ENCODE data around the gene DCLK2. TPM values are rescaled to one million over a fixed set of nuclear protein-coding genes. Genes with fewer than 3 reads are reported as not detected.

The DCLK2 gene
- total and polyA plus RNA-seq, 2 of the 8 experiments (the other 6 are each of a cell fraction or from before 2014, with no cell fraction given) = 0.32 to 0.37 TPM

GRCh38 chr4:150123796-150124677 is 45.8 kb downstream of the DCLK2 start:
- no peak overlapping the region for H3K18ac ChIP-seq (ENCODE audit: extremely low read depth, low read length)
- H3K23me2 ChIP-seq (ENCODE audit: low read depth, low read length) = peaks cover 2% of the 10 kb centered on the region; the same call in 1 of the 2 replicates
- H3K9me3 ChIP-seq (ENCODE audit: insufficient read depth in 2 of 2, low read depth in 1 of 2, low read length in 1 of 2) = no peaks in the 10 kb centered on the region
- no peak overlapping the region for H3K14ac ChIP-seq (ENCODE audit: insufficient read length)
- ChIA-PET POLR2A (ENCODE audit: partially characterized antibody) (no interaction called here), CTCF (ENCODE audit: partially characterized antibody) (interaction anchor here (0.6 to 0.7 kb wide), 4 partner anchors 24 to 681 kb away, joined by 3 to 4 read pairs (median 3); no protein-coding TSS in a partner anchor)
- no peak overlapping the region for H3K4ac ChIP-seq (replicated peaks; ENCODE audit: insufficient read length, low read depth, low read length)
- no peaks in the 10 kb centered on the region for H3K36me3 ChIP-seq (ENCODE audit: control insufficient read depth in 2 of 4, insufficient read depth in 4 of 4, low read length in 3 of 4)
- no peak for DNase-seq (ENCODE audit: low read depth in 1 of 2, low spot score in 2 of 2)
- no peak overlapping the region for H3K4me2 ChIP-seq (ENCODE audit: insufficient read depth in 1 of 2, low read depth in 2 of 2, low read length in 2 of 2)
- 82% methylated on average over 10 of the region's 10 CpGs; no CpG with 5 or more reads in 1 of the 2 experiments for WGBS, 2 experiments (ENCODE audit: extremely low coverage in 1 of 2, insufficient coverage in 1 of 2, insufficient read length in 1 of 2, insufficient replicate concordance in 2 of 2, low coverage in 1 of 2, low lambda C conversion rate in 2 of 2, missing lambda C conversion rate in 1 of 2)
- no peak overlapping the region for H2AFZ ChIP-seq (ENCODE audit: low read length)
- H3K79me2 ChIP-seq (ENCODE audit: control insufficient read depth in 1 of 2, insufficient read depth in 2 of 2, low read length in 2 of 2) = no peaks in the 10 kb centered on the region
- H3K9ac ChIP-seq (replicated peaks in 1 of 4; ENCODE audit: extremely low read depth in 1 of 4, low read depth in 3 of 4, low read length in 3 of 4) = no peak overlapping the region
- H4K20me1 ChIP-seq (replicated peaks in 1 of 2; ENCODE audit: control insufficient read depth in 1 of 2, insufficient read depth in 2 of 2, low read length in 2 of 2) = no peaks in the 10 kb centered on the region
- no peaks in the 10 kb centered on the region for H3K4me1 ChIP-seq (replicated peaks in 1 of 4; ENCODE audit: control insufficient read depth in 3 of 4, insufficient read depth in 4 of 4, low read length in 3 of 4)
- no peaks in the 10 kb centered on the region for H3K79me1 ChIP-seq (ENCODE audit: low read depth, low read length)
- H4K5ac ChIP-seq (ENCODE audit: insufficient read length, low read depth, low read length) = no peak overlapping the region
- no peak overlapping the region for H3K23ac ChIP-seq (ENCODE audit: insufficient read length)
- H2BK15ac ChIP-seq (ENCODE audit: low read length) = no peak overlapping the region
- no peak overlapping the region for H3K56ac ChIP-seq (replicated peaks; ENCODE audit: insufficient read length, low read depth, low read length)
- H3K4me3 ChIP-seq (ENCODE audit: extremely low read depth in 1 of 4, insufficient read depth in 2 of 4, low read depth in 3 of 4, low read length in 4 of 4) = no peak overlapping the region
- no peak overlapping the region for H4K91ac ChIP-seq (replicated peaks; ENCODE audit: insufficient read length, low read length)
- H3K27me3 ChIP-seq (replicated peaks in 1 of 4; ENCODE audit: control insufficient read depth in 3 of 4, extremely low read depth in 1 of 4, insufficient read depth in 3 of 4, low read length in 3 of 4) = no peaks in the 10 kb centered on the region
- no peak overlapping the region for H4K8ac ChIP-seq (ENCODE audit: extremely low read depth, insufficient read depth, low read length)
- H2BK5ac ChIP-seq (ENCODE audit: low read depth, low read length) = no peak overlapping the region
- FAIRE-seq = no peak
- no peak overlapping the region for H3K27ac ChIP-seq (ENCODE audit: low read depth, low read length)
- H2BK20ac ChIP-seq (ENCODE audit: low read length) = no peak overlapping the region
- H2BK12ac ChIP-seq (ENCODE audit: low read depth, low read length) = no peak overlapping the region
- no peak overlapping the region for H2AK5ac ChIP-seq (ENCODE audit: low read depth, low read length)
- H2BK120ac ChIP-seq (replicated peaks; ENCODE audit: low read depth, low read length) = no peak overlapping the region
- TF ChIP-seq SRF (IDR thresholded peaks at IDR 0.05; ENCODE audit: low read depth, low read length) (no peak), ATF2 (IDR thresholded peaks at IDR 0.05; ENCODE audit: low read length) (no peak), SP2 (IDR thresholded peaks at IDR 0.05; ENCODE audit: low read length) (no peak), JUND (IDR thresholded peaks at IDR 0.05; ENCODE audit: low read length) (no peak), SP1 (IDR thresholded peaks at IDR 0.05; ENCODE audit: low read depth, low read length) (no peak), NRF1 (IDR thresholded peaks at IDR 0.05; ENCODE audit: low read depth, low read length) (no peak), FOSL1 (IDR thresholded peaks at IDR 0.05; ENCODE audit: insufficient read depth, low read depth, low read length) (no peak)
